ENCODE data around the gene ZNF688. TPM values are rescaled to one million over a fixed set of nuclear protein-coding genes. Genes with fewer than 3 reads are reported as not detected.

Gene ZNF688
- total and polyA plus RNA-seq, 2 of the 13 experiments (the other 11 are each of a cell fraction or from before 2014, with no cell fraction given) = 2.4 to 5.4 TPM

DNA sequence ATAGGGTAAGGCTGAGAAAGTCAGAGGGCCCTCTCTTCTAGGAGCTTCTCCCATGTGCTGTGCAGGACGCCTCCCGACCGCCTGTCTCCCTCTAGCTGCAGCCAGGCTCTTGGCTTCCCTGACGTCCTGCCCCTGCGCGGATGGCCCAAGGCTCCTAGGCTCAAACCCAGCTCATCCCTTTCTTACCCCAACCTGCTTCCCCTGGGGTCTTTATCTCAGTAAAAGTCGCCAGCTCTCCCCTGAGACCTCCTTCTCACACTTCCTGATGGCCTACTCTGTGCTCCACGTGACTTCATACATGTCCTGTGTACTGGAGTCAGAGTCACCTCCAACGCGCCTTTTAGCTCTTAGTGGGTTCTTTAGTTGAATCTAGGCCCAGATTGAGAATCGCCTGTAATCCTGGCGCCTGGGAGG lies 35.7 kb downstream of the ZNF688 start (continued):
- no peak; the same call in 1 of the 2 replicates for TF ChIP-seq YEATS4 (CRISPR knock-in tag; IDR thresholded peaks at IDR 0.05; ENCODE audit: borderline replicate concordance)
- TF ChIP-seq MTA1 (CRISPR knock-in tag; IDR thresholded peaks at IDR 0.05; ENCODE audit: borderline replicate concordance) = peak; percentile 76; the same call in 1 of the 2 replicates
- 0 out of 2 replicates have a peak, but pooled peaks have one; percentile 61 for TF ChIP-seq ZNF576 (CRISPR knock-in tag; IDR thresholded peaks at IDR 0.05)
- TF ChIP-seq ELF3 (CRISPR knock-in tag; IDR thresholded peaks at IDR 0.05) = peak; percentile 71
- peak; percentile 30 for TF ChIP-seq HNRNPLL (IDR thresholded peaks at IDR 0.05; ENCODE audit: low read depth, low read length, poor library complexity, severe bottlenecking)
- no peak for TF ChIP-seq FIP1L1 (IDR thresholded peaks at IDR 0.05; ENCODE audit: borderline replicate concordance, insufficient read depth, low read depth, low read length)
- TF ChIP-seq RBAK (CRISPR knock-in tag; IDR thresholded peaks at IDR 0.05) = no peak
- no peak for TF ChIP-seq SP140L (CRISPR knock-in tag; IDR thresholded peaks at IDR 0.05; ENCODE audit: borderline replicate concordance)
- TF ChIP-seq ZNF784 (CRISPR knock-in tag; IDR thresholded peaks at IDR 0.05; ENCODE audit: borderline replicate concordance) = no peak
- TF ChIP-seq CREBL2 (CRISPR knock-in tag; IDR thresholded peaks at IDR 0.05; ENCODE audit: borderline replicate concordance) = no peak
- no peak for TF ChIP-seq ZNF207 (IDR thresholded peaks at IDR 0.05; ENCODE audit: borderline replicate concordance)
- TF ChIP-seq, protein P1, sequence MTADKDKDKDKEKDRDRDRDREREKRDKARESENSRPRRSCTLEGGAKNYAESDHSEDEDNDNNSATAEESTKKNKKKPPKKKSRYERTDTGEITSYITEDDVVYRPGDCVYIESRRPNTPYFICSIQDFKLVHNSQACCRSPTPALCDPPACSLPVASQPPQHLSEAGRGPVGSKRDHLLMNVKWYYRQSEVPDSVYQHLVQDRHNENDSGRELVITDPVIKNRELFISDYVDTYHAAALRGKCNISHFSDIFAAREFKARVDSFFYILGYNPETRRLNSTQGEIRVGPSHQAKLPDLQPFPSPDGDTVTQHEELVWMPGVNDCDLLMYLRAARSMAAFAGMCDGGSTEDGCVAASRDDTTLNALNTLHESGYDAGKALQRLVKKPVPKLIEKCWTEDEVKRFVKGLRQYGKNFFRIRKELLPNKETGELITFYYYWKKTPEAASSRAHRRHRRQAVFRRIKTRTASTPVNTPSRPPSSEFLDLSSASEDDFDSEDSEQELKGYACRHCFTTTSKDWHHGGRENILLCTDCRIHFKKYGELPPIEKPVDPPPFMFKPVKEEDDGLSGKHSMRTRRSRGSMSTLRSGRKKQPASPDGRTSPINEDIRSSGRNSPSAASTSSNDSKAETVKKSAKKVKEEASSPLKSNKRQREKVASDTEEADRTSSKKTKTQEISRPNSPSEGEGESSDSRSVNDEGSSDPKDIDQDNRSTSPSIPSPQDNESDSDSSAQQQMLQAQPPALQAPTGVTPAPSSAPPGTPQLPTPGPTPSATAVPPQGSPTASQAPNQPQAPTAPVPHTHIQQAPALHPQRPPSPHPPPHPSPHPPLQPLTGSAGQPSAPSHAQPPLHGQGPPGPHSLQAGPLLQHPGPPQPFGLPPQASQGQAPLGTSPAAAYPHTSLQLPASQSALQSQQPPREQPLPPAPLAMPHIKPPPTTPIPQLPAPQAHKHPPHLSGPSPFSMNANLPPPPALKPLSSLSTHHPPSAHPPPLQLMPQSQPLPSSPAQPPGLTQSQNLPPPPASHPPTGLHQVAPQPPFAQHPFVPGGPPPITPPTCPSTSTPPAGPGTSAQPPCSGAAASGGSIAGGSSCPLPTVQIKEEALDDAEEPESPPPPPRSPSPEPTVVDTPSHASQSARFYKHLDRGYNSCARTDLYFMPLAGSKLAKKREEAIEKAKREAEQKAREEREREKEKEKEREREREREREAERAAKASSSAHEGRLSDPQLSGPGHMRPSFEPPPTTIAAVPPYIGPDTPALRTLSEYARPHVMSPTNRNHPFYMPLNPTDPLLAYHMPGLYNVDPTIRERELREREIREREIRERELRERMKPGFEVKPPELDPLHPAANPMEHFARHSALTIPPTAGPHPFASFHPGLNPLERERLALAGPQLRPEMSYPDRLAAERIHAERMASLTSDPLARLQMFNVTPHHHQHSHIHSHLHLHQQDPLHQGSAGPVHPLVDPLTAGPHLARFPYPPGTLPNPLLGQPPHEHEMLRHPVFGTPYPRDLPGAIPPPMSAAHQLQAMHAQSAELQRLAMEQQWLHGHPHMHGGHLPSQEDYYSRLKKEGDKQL (CRISPR knock-in tag; IDR thresholded peaks at IDR 0.05; ENCODE audit: low read depth) = no peak
- TF ChIP-seq ZNF333 (CRISPR knock-in tag; IDR thresholded peaks at IDR 0.05; ENCODE audit: borderline replicate concordance) = no peak
- TF ChIP-seq RBFOX2 (IDR thresholded peaks at IDR 0.05; ENCODE audit: low read depth, low read length) = no peak
- no peak; the same call in 1 of the 2 replicates for TF ChIP-seq ZFP1 (CRISPR knock-in tag; IDR thresholded peaks at IDR 0.05)
- TF ChIP-seq ZNF781 (CRISPR knock-in tag; IDR thresholded peaks at IDR 0.05; ENCODE audit: borderline replicate concordance, not compliant biosample characterization) = peak; percentile 76
- TF ChIP-seq ZNF652 (CRISPR knock-in tag; IDR thresholded peaks at IDR 0.05; ENCODE audit: borderline replicate concordance, low read depth) = no peak; the same call in 1 of the 2 replicates
- no peak for TF ChIP-seq HOXA9 (CRISPR knock-in tag; IDR thresholded peaks at IDR 0.05; ENCODE audit: borderline replicate concordance)
- no peak for TF ChIP-seq THAP7 (CRISPR knock-in tag; IDR thresholded peaks at IDR 0.05)
- TF ChIP-seq ZNF276 (CRISPR knock-in tag; IDR thresholded peaks at IDR 0.05; ENCODE audit: low read depth) = peak; percentile 88; the same call in 1 of the 2 replicates

All from HepG2 (cell line).